Fibroblast of lung (primary cell): Measurements from ENCODE around the gene DDX60.

Experiments used
- CTCF ChIP-seq, 2 donors: IDR thresholded peaks in 1 of 2; conservative IDR thresholded peaks in 1 of 2; 1 replicate in 1 of 2; 2 replicates in 1 of 2; pipeline ENCODE4 v1.5.1; 2011 to 2012; ENCODE audit warnings: low read length in 2 of 2, control low read depth in 1 of 2, inconsistent platforms in 1 of 2, low read depth in 1 of 2, mild to moderate bottlenecking in 1 of 2
- EZH2 ChIP-seq: IDR thresholded peaks from 2 replicates; pipeline ENCODE4 v1.5.1; 2012; ENCODE audit warnings: low read length, control low read depth, mild to moderate bottlenecking; ENCODE audit errors: missing control alignments

DNA sequence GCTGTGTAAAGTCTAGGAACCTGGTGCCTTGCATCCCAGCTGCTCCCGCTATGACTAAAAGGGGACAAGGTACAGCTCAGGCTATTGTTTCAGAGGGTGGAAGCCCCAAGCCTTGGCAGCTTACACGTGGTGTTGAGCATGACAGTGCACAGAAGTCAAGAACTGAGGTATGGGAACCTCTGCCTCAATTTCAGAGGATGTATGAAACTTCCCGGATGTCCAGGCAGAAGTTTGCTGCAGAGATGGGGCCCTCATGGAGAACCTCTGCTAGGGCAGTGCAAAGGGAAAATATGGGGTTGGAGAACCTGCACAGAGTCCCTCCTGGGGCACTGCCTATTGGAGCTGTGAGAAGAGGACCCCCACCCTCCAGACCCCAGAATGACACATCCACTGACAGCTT lies 76.6 kb downstream of the DDX60 start:
- TF ChIP-seq CTCF (conservative IDR thresholded peaks at IDR 0.05 in 1 of 2, IDR thresholded peaks at IDR 0.05 in 1 of 2; ENCODE audit: low read depth in 1 of 2, low read length in 2 of 2) = no peak
- TF ChIP-seq EZH2 = no peak
